Measurements from ENCODE around the gene MYO5A.

Gene MYO5A

DNA sequence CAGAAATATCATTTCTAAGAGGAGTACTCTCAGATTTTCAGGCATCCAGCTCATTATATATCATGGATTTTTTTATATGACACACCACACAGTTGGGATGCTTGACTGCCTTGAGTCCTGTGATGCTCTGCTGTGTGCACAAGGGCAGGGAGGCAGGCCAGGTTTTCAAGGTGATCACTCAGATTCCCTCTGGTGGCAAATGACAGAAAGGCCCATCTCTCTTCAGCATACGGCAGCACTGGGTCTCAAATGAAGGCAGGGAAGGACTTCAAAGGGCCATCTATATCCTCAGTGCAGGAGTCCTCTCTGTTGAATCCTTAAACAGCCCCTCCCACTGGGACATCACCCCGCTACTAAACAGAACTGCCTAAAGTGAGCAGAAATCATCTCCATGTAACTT is 178.3 kb downstream of the MYO5A start:
- Histone ChIP-seq H3K9ac (ENCODE audit: low read length) (no peak overlapping the region), H3K9me3 (ENCODE audit: low read length) (no peaks in the 10 kb centered on the region), H3K27ac (ENCODE audit: low read depth, low read length, poor library complexity, severe bottlenecking) (no peak overlapping the region), H3F3A (ENCODE audit: insufficient read depth, low read length) (no peaks in the 10 kb centered on the region), H3K36me3 (ENCODE audit: insufficient read depth, low read length) (peaks cover 35% of the 10 kb centered on the region), H3K4me2 (ENCODE audit: low read length) (no peak overlapping the region), H2AFZ (ENCODE audit: low read length) (no peak overlapping the region), H3K4me1 (ENCODE audit: insufficient read depth, low read length, severe bottlenecking) (no peaks in the 10 kb centered on the region), H4K20me1 (ENCODE audit: insufficient read depth, low read length) (no peaks in the 10 kb centered on the region), H3K79me2 (ENCODE audit: insufficient read depth, low read length) (no peaks in the 10 kb centered on the region), H3K27me3 (ENCODE audit: insufficient read depth, low read length) (no peaks in the 10 kb centered on the region), H3K4me3 (ENCODE audit: low read depth, low read length, poor library complexity, severe bottlenecking) (no peak overlapping the region), H3K9me2 (ENCODE audit: low read depth, low read length) (no peaks in the 10 kb centered on the region)
- TF ChIP-seq, protein P1, sequence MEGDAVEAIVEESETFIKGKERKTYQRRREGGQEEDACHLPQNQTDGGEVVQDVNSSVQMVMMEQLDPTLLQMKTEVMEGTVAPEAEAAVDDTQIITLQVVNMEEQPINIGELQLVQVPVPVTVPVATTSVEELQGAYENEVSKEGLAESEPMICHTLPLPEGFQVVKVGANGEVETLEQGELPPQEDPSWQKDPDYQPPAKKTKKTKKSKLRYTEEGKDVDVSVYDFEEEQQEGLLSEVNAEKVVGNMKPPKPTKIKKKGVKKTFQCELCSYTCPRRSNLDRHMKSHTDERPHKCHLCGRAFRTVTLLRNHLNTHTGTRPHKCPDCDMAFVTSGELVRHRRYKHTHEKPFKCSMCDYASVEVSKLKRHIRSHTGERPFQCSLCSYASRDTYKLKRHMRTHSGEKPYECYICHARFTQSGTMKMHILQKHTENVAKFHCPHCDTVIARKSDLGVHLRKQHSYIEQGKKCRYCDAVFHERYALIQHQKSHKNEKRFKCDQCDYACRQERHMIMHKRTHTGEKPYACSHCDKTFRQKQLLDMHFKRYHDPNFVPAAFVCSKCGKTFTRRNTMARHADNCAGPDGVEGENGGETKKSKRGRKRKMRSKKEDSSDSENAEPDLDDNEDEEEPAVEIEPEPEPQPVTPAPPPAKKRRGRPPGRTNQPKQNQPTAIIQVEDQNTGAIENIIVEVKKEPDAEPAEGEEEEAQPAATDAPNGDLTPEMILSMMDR (IDR thresholded peaks at IDR 0.05; ENCODE audit: low read length): no peak
- no peak for TF ChIP-seq EZH2 (IDR thresholded peaks at IDR 0.05; ENCODE audit: borderline replicate concordance, low read length)

DNA sequence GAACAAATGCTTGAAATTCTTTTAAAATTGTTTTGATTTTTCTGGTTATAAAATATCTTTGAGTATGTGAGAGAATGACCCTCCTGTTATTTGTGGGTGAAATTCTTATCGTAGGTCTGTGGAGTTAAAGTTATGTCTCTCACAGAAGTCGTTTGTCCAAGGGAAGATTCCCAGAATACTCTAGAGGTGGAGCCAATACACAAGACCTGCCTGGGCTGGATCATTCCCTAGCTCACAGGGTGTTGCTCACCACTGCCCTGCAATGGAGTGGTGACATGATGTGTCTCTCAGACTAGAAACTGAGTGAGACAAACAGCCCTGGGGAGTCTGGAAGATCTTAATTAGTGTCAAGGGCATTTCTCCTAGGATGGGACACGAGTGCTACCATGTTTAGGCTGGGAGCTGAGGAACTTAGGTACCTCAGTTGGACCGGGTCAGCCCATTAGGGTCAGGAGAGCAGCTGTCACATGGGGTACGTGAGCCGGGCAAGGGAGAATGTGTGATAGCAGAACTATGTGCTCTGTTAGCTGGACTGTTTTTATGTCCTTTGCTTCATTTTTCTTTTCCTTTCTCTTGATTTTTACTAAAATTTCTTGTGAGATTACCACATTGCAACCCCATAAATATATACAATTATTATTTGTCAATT is 179.5 kb downstream of the MYO5A start:
- TF ChIP-seq EZH2 (IDR thresholded peaks at IDR 0.05; ENCODE audit: borderline replicate concordance, low read length): no peak
- TF ChIP-seq, protein P1 (IDR thresholded peaks at IDR 0.05; ENCODE audit: low read length): no peak
- no peaks in the 10 kb centered on the region for H3K9me2 ChIP-seq (ENCODE audit: low read depth, low read length)
- H3K9me3 ChIP-seq (ENCODE audit: low read length): no peaks in the 10 kb centered on the region
- H3K4me3 ChIP-seq (ENCODE audit: low read depth, low read length, poor library complexity, severe bottlenecking): no peak overlapping the region
- H3K36me3 ChIP-seq (ENCODE audit: insufficient read depth, low read length): peaks cover 40% of the 10 kb centered on the region
- no peak overlapping the region for H2AFZ ChIP-seq (ENCODE audit: low read length)
- no peaks in the 10 kb centered on the region for H3K79me2 ChIP-seq (ENCODE audit: insufficient read depth, low read length)
- no peaks in the 10 kb centered on the region for H3K4me1 ChIP-seq (ENCODE audit: insufficient read depth, low read length, severe bottlenecking)
- no peak overlapping the region for H3K27ac ChIP-seq (ENCODE audit: low read depth, low read length, poor library complexity, severe bottlenecking)
- no peaks in the 10 kb centered on the region for H4K20me1 ChIP-seq (ENCODE audit: insufficient read depth, low read length)
- no peaks in the 10 kb centered on the region for H3F3A ChIP-seq (ENCODE audit: insufficient read depth, low read length)
- H3K9ac ChIP-seq (ENCODE audit: low read length): no peak overlapping the region
- no peak overlapping the region for H3K4me2 ChIP-seq (ENCODE audit: low read length)
- H3K27me3 ChIP-seq (ENCODE audit: insufficient read depth, low read length): no peaks in the 10 kb centered on the region

DNA sequence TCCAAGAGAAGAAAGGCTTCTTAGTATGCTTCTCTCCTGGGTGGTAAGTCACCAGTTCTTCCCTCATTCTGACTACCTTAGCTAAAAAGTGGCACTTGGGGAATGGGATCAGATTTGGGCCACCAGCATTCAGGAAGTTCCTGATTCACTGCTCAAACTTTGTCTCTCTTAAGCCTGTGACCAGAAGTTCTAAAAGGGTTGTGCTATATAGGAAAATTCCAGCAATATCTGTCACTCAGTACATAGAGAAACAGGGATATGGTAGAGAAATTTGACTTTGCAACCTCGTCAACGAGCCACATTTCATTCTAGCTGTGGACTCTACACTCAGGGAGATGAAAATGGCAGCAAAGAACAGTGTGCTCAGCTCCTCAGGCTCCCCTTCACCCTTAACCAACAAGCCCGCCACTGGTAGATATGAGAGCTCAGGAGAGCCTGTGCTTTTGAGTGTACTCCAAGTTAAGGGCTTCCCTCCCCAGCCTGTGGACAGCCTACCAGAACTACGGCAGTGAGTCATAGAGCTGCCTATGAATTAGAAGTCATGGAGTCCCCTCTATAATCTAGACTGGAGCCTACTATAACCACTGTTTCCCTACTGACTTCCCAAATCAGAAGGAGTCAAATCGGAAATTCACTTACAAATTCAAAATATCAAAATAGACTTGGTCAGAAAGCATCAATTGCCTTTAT is 180.5 kb downstream of the MYO5A start:
- Histone ChIP-seq H3K4me2 (ENCODE audit: low read length) (no peak overlapping the region), H3K79me2 (ENCODE audit: insufficient read depth, low read length) (no peaks in the 10 kb centered on the region)

More for the DNA sequence above, 180.5 kb downstream of the MYO5A start:
- Histone ChIP-seq H4K20me1 (ENCODE audit: insufficient read depth, low read length) (no peaks in the 10 kb centered on the region), H3K4me1 (ENCODE audit: insufficient read depth, low read length, severe bottlenecking) (no peaks in the 10 kb centered on the region), H2AFZ (ENCODE audit: low read length) (no peak overlapping the region), H3K9ac (ENCODE audit: low read length) (no peak overlapping the region), H3K9me2 (ENCODE audit: low read depth, low read length) (no peaks in the 10 kb centered on the region), H3K27me3 (ENCODE audit: insufficient read depth, low read length) (no peaks in the 10 kb centered on the region), H3K4me3 (ENCODE audit: low read depth, low read length, poor library complexity, severe bottlenecking) (no peak overlapping the region), H3K9me3 (ENCODE audit: low read length) (no peaks in the 10 kb centered on the region), H3K27ac (ENCODE audit: low read depth, low read length, poor library complexity, severe bottlenecking) (no peak overlapping the region), H3F3A (ENCODE audit: insufficient read depth, low read length) (no peaks in the 10 kb centered on the region), H3K36me3 (ENCODE audit: insufficient read depth, low read length) (peaks cover 39% of the 10 kb centered on the region)
- TF ChIP-seq, protein P1 (IDR thresholded peaks at IDR 0.05; ENCODE audit: low read length): no peak
- no peak for TF ChIP-seq EZH2 (IDR thresholded peaks at IDR 0.05; ENCODE audit: borderline replicate concordance, low read length)
